Anterior cingulate cortex (tissue), 58 donors: Measurements from ENCODE around the gene CCDC57.

Experiments used
- DNase-seq, 58 donors: peaks; one replicate each; lab custom pipeline; 2025; lab: John Stamatoyannopoulos, UW

The CCDC57 gene

DNA sequence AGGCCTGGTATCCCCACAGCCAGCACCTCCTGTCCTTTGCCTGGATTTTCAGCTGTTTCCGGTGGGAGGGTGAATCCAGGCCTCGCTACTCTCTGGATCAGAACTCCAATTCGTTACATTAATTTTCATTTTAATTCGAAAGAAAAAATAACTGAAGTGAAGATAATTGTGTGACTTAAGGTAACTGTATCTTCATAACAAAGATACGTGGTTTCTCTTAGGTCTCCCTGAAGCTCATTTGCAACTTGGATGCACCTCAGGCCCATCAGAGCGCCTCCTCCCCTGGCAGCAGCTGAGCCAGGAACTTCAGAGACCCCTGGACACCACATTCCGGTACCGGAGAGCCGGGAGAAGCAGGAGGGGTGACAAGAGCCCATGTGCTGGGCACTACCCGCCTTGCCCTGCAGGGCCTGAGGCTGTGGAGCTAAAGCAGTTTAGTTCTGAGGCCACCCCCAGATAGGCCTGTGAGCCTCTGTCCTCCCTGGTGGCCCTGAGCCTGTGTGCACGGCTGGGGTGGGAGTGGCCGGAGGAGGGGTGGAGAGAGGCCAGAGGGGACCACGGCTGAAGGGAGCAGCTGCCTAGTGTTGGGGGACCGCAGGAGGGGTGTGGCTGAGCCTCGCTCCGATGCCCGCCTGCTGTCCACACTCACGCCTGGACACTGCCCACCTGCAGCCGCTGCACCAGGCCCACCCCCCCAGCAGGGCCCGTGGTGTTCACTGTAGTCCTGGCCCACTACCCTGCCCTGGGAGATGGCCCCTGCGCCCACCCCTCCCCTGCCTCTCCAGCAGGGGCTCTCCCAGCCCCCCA is 135.7 kb downstream of the CCDC57 start:
- no peak for DNase-seq

- no peak for DNase-seq
Measured at GRCh38 chr17:82076018-82076784, 136.4 kb downstream of the CCDC57 start.

- DNase-seq, result no peak
Measured at GRCh38 chr17:82073446-82073845, 139.2 kb downstream of the CCDC57 start.

- DNase-seq, result no peak
Measured at GRCh38 chr17:82072827-82073226, 139.8 kb downstream of the CCDC57 start.

DNA sequence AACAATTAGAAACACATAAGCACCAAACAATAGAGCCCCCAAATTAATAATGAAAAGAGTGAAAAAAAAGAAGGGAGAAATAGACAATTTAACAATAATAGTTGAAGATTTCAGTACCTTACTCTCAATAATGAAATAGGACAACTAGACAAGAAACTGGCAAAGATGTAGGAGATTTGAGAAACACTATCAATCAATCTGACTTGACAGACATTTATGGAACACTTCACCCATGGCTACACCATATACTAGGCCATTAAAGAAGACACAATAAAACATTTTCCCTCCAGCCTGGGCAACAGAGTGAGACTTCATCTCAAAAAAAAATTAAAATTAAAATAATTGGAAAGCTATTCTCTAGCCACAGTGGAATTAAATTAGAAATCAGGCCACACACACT is 142.0 kb downstream of the CCDC57 start:
- no peak for DNase-seq

DNA sequence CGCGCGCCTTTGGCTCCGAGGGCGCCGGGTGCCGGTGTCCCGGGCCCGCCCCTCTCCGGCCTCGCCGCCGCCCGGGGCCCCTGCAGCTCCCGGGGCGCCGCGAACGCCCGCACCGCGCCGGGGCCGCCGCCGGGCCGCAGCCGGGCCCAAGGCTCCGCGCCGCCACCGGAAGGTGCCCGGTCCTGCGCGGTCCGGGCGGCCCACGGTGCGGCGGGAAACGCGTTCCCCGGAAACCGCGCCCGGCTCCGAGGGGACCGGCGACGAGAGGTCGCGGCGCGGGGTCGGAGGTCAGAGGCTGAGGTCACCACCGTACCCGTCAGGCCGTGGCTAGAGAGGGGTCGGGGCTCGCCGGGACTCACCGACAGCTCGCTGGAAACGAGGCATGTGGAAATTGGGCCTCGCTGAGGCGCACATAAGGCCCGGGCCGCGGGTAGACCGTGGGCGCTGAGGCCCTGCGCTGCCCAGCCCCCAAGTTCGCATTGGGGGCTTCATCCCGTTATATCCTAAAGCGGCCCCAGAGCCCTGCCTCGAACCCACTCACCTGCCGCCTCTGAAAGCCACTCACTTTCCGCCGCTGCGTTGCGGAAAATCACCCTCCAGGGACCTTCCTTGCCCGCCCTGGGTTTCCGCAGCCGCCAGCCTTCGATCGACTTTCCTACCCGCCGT is 146.9 kb downstream of the CCDC57 start, which contains the start of gene DUS1L:
TSS of gene DUS1L (minus strand) at position 167 of the 666 bp plus-strand sequence. CDS start 745 bp downstream, outside the sequence.
- DNase-seq, result peak in 43 of 58 donors; percentile 13 to 63 (median 38)

DNA sequence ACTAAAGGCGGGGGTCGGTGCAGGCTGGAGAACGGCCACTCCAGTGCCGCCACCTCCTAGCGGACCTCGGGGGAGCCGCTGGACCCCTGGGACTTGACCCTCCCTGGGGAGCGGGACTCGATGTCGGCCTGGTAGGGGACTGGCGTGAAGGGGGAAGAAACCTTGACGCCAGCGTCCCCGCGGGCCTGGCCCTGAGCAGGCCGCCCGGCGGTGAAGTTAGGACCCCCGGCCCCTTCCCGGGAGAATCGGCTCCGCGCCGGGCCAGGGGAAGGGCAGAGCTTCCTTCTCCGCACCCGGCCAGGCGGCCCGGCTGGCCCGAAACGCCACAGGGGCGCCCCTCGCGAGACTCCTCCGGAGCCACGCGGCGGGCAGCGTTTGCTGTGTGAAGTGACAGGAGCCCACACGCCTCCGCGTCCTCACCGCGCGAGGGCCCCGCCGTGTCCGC is 147.4 kb downstream of the CCDC57 start:
- DNase-seq, result peak in 2 of 58 donors; percentile 38 to 56

DNA sequence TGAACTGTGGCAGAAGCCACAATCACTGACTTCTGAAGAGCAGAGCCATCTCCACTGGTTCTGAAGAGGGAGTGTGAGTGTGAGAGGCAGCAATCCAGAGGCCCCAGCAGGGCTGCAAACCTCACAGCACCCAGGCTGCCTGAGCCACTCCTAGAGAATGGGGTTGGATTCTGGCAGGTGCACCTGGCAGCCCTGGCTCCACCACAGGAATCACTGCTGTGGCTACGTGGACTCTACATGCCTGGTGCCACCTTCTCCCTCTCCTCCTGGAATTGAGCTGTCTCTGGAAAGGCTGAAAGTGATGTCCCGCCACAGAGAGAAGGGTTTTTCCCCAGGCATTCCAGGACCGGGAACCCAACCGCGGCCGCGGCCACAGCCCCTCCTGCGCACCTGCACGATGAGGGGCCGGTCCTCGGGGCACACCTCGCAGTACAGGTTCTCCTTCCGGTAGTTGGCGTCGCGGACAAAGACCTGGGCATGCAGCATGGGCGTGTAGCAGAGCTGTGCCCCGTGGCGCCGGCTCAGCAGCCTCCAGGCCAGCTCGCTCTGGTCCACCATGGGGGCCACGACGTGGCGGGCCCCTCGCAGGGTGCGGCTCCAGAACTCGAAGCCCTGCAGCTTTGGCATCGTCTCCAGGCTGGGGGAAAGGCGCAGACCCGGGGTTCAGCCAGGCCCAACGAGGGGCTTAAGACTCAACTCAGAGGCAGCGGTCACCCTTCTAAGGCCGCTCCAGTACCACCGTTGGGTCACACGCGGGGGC is 148.0 kb downstream of the CCDC57 start:
- no peak for DNase-seq

DNA sequence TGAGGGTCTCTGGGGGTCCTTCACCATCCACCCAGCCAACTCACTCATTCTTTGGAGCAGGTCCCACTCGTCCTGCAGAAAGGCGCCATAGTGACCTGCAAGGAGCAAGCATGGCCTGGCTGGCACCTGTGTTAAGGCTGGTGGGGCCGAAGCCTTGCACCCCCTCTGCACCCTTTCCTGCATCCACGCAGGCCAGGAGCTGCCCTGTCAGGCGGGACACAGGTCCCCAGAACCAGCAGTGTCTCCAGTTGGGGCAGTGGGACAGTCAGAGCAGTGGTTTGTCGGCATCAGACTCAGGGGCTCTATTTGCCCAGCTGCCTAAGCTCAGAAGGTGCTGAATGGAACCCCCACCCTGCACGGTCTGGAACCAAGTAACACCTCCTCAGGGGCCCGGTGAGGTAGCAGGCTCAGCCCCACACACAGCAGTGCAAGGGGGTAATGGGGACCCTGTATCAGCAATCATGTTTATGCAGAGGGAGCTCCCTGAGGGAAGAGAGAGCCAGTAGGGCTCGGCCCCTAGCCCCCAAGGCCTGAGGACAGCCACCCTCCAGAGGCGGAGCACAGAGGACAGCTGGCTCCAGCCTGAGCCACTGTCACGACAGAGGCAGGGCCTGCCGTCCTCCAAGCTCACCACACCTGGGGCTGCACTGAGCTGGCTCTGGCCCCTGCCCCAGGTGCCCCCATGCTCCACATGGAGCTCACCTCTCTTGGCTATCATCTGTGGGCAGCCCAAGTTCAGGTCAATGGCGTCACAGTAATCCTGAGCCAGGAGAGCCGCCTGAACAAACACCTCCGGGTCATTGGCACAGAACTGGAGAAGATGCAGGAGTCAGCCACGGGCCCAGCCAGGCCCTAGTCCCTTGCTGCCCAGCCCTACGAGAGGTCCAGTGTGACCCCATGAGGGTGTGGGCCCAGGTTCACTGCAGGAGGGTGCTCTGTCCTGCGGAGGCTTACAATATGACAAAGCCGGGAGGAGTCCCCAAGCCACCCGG is 148.9 kb downstream of the CCDC57 start:
- no peak for DNase-seq

GRCh38 chr17:82062984-82063368 is 149.7 kb downstream of the CCDC57 start:
- no peak for DNase-seq

GRCh38 chr17:82062076-82062983 is 150.3 kb downstream of the CCDC57 start:
- DNase-seq, result no peak

- no peak for DNase-seq
Measured at GRCh38 chr17:82061047-82061925, 151.4 kb downstream of the CCDC57 start.

GRCh38 chr17:82060614-82061013 is 152.0 kb downstream of the CCDC57 start:
- no peak for DNase-seq

- DNase-seq, result no peak
Measured at GRCh38 chr17:82060001-82060380, 152.7 kb downstream of the CCDC57 start.

GRCh38 chr17:82059272-82060000 is 153.2 kb downstream of the CCDC57 start:
- no peak for DNase-seq

DNA sequence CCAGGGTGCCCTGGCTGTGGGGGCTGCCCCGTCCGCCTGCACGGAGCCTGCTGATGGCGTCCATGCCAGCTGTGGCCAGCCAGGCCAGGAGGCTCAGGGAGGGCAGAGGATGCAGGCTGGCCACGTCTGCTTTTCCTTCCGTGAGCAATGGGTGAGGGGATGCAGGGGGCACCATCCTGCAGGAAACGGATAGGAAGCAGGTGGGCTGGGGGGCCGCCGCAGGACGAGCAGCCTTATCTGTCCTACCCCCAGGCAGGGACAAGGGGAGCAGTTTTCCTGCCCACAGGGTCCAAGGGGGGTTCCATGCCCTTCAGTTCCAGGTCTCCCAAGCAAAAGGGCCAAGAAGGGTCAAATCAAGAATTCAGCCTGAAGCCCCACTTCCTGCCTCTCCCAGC is 153.8 kb downstream of the CCDC57 start:
- DNase-seq, result no peak
